ENCODE measurements around the gene HTRA1. TPM values are rescaled to one million over a fixed set of nuclear protein-coding genes. Genes with fewer than 3 reads are reported as not detected.

The HTRA1 gene
- total RNA-seq, 4 donors from 2014 or later = 37.1 to 99.4 (median 68.2) TPM

GRCh38 chr10:122503886-122504609 lies 42.7 kb downstream of the HTRA1 start:
- 79 to 80% methylated on average over 14 to 17 of the region's 17 CpGs for WGBS, 2 donors
- no peak for TF ChIP-seq POLR2A (IDR thresholded peaks at IDR 0.05)
- TF ChIP-seq, protein P1, sequence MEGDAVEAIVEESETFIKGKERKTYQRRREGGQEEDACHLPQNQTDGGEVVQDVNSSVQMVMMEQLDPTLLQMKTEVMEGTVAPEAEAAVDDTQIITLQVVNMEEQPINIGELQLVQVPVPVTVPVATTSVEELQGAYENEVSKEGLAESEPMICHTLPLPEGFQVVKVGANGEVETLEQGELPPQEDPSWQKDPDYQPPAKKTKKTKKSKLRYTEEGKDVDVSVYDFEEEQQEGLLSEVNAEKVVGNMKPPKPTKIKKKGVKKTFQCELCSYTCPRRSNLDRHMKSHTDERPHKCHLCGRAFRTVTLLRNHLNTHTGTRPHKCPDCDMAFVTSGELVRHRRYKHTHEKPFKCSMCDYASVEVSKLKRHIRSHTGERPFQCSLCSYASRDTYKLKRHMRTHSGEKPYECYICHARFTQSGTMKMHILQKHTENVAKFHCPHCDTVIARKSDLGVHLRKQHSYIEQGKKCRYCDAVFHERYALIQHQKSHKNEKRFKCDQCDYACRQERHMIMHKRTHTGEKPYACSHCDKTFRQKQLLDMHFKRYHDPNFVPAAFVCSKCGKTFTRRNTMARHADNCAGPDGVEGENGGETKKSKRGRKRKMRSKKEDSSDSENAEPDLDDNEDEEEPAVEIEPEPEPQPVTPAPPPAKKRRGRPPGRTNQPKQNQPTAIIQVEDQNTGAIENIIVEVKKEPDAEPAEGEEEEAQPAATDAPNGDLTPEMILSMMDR (IDR thresholded peaks at IDR 0.05) = no peak
- intact Hi-C loops (cut with DNase I) = no loop called here
- H3K9me3 ChIP-seq = no peaks in the 10 kb centered on the region
- H3K27me3 ChIP-seq = no peaks in the 10 kb centered on the region
- H3K36me3 ChIP-seq = peaks cover 0 to 3% of the 10 kb centered on the region in 2 donors
- DNase-seq = no peak
- H3K4me1 ChIP-seq = peaks cover 14 to 16% of the 10 kb centered on the region in 2 donors
- H3K27ac ChIP-seq = no peak overlapping the region
- no peak overlapping the region for H3K4me3 ChIP-seq (replicated peaks in 1 of 3)

- TF ChIP-seq, protein P1 (IDR thresholded peaks at IDR 0.05) = no peak
- TF ChIP-seq POLR2A (IDR thresholded peaks at IDR 0.05) = no peak
- intact Hi-C loops (cut with DNase I) = no loop called here
- no peaks in the 10 kb centered on the region for H3K27me3 ChIP-seq
- H3K27ac ChIP-seq = no peak overlapping the region
- no peaks in the 10 kb centered on the region for H3K9me3 ChIP-seq
- no peak overlapping the region for H3K4me3 ChIP-seq (replicated peaks in 1 of 3)
- 24 to 28% methylated on average over 2 to 6 of the region's 6 CpGs for WGBS, 2 donors
- peak; percentile 86 to 94 for DNase-seq
- H3K4me1 ChIP-seq = peaks cover 10 to 11% of the 10 kb centered on the region in 2 donors
- peaks cover 0 to 3% of the 10 kb centered on the region in 2 donors for H3K36me3 ChIP-seq
Observed at GRCh38 chr10:122504610-122504950, 43.2 kb downstream of the HTRA1 start.

- WGBS, 2 donors = 89 to 91% methylated on average over 5 of the region's 5 CpGs
- Histone ChIP-seq H3K27ac (no peak overlapping the region), H3K36me3 (peaks cover 0 to 3% of the 10 kb centered on the region in 2 donors), H3K9me3 (no peaks in the 10 kb centered on the region), H3K27me3 (no peaks in the 10 kb centered on the region), H3K4me3 (replicated peaks in 1 of 3) (no peak overlapping the region), H3K4me1 (peaks cover 6 to 8% of the 10 kb centered on the region in 2 donors)
- TF ChIP-seq, protein P1 (IDR thresholded peaks at IDR 0.05) = no peak
- TF ChIP-seq POLR2A (IDR thresholded peaks at IDR 0.05) = no peak
- DNase-seq = no peak
- intact Hi-C loops (cut with DNase I) = no loop called here
Observed at GRCh38 chr10:122505011-122505410, 43.7 kb downstream of the HTRA1 start.

GRCh38 chr10:122505885-122506645 lies 44.7 kb downstream of the HTRA1 start:
- intact Hi-C loops (cut with DNase I) = no loop called here
- Histone ChIP-seq H3K27ac (no peak overlapping the region), H3K4me1 (peaks cover 4 to 6% of the 10 kb centered on the region in 2 donors), H3K36me3 (peaks cover 0 to 7% of the 10 kb centered on the region in 2 donors), H3K9me3 (no peaks in the 10 kb centered on the region), H3K4me3 (replicated peaks in 1 of 3) (no peak overlapping the region), H3K27me3 (no peaks in the 10 kb centered on the region)
- no peak for DNase-seq
- WGBS, 2 donors = 95 to 97% methylated on average over 14 of the region's 15 CpGs
- TF ChIP-seq POLR2A (IDR thresholded peaks at IDR 0.05) = no peak

DNA sequence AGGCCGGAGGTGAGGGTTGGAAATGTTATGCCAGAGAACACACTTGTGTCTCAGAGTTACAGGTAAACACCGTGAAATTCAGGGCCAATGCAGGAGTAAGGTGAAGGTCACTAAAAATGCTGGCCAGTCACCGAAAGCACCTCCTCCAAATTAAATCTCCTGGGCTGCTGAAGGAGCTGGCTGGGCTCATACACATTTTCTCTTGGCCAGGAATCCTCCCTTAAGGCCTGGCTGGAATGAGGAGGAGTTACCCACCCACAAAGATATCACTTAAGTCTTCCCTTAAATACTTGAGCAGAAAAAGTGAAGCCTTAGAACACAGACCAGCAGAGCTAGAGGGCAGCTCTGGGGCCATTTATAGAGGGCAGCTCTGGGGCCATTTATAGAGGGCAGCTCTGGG lies 46.3 kb downstream of the HTRA1 start:
- Histone ChIP-seq H3K4me3 (replicated peaks in 1 of 3) (no peak overlapping the region), H3K9me3 (no peaks in the 10 kb centered on the region), H3K27me3 (no peaks in the 10 kb centered on the region), H3K27ac (no peak overlapping the region), H3K36me3 (peaks cover 0 to 7% of the 10 kb centered on the region in 2 donors), H3K4me1 (peaks cover 4 to 6% of the 10 kb centered on the region in 2 donors)
- DNase-seq = no peak
- intact Hi-C loops (cut with DNase I) = no loop called here
- 80 to 89% methylated on average over 3 of the region's 3 CpGs for WGBS, 2 donors
- TF ChIP-seq, protein P1 (IDR thresholded peaks at IDR 0.05) = no peak
- TF ChIP-seq POLR2A (IDR thresholded peaks at IDR 0.05) = no peak

Measured in thyroid gland (tissue), 4 donors.